IMR-90 (cell line): ENCODE data around the gene DDX24. TPM values are rescaled to one million over a fixed set of nuclear protein-coding genes. Genes with fewer than 3 reads are reported as not detected.

ENCODE experiments used
- ATAC-seq: fragments of 200-7000 bp; cut with Tn5 transposase; 2 replicates; pipeline ENCODE4 v1.9.1; 2020; ENCODE audit warnings: low read depth, mild to moderate bottlenecking, moderate library complexity
- BruUV-seq: library from RNA; stranded (reverse); fragments of 400-500 nt; replicated peaks from 2 replicates; lab custom pipeline; 2021; lab: Mats Ljungman, UMichigan
- CTCF ChIA-PET: fragments of 300-600 bp; formaldehyde crosslinking; extraction: SDS; loops from one replicate; lab custom pipeline; 2021; ENCODE audit warnings: antibody characterized with exemption; lab: Yijun Ruan, JAX
- POLR2A ChIA-PET: fragments of 300-600 bp; sonication (Branson Sonifier 250); formaldehyde crosslinking; loops from one replicate; lab custom pipeline; 2022; ENCODE audit warnings: antibody characterized with exemption; ENCODE audit not compliant: unreplicated experiment; lab: Charles Lee
- DNase-seq: peaks from one replicate; pipeline ENCODE4 v3.0.0; 2013
- H2AFZ ChIP-seq: replicated peaks from 2 replicates; pipeline ENCODE3; 2013; ENCODE audit warnings: low read length, mild to moderate bottlenecking; ENCODE audit not compliant: poor library complexity
- H2AK5ac ChIP-seq: 2 replicates; pipeline ENCODE4 v1.6.1; 2013; ENCODE audit warnings: low read depth, low read length, inconsistent platforms
- H2AK9ac ChIP-seq: replicated peaks from 2 replicates; pipeline ENCODE3; 2013; ENCODE audit warnings: mild to moderate bottlenecking, low read depth, low read length, moderate library complexity; ENCODE audit not compliant: poor library complexity
- H2BK120ac ChIP-seq: 2 replicates; pipeline ENCODE4 v1.6.1; 2013; ENCODE audit warnings: low read depth, low read length, inconsistent platforms
- H2BK15ac ChIP-seq: 3 replicates; pipeline ENCODE4 v1.6.1; 2013; ENCODE audit warnings: low read depth, low read length, inconsistent platforms
- H2BK20ac ChIP-seq: 2 replicates; pipeline ENCODE4 v1.6.1; 2013; ENCODE audit warnings: low read depth, mild to moderate bottlenecking, inconsistent platforms, low read length, moderate library complexity
- H2BK5ac ChIP-seq: 2 replicates; pipeline ENCODE4 v1.6.1; 2013; ENCODE audit warnings: mild to moderate bottlenecking, low read depth, low read length, inconsistent platforms; ENCODE audit not compliant: poor library complexity, severe bottlenecking
- H3K14ac ChIP-seq: replicated peaks from 2 replicates; pipeline ENCODE4 v1.6.1; 2013; ENCODE audit warnings: low read depth, low read length, inconsistent platforms
- H3K18ac ChIP-seq: 2 replicates; pipeline ENCODE4 v1.6.1; 2013; ENCODE audit warnings: low read depth, low read length, control low read depth
- H3K23ac ChIP-seq: 2 replicates; pipeline ENCODE4 v1.6.1; 2013; ENCODE audit warnings: low read depth, low read length, inconsistent platforms
- H3K27ac ChIP-seq: 2 replicates; pipeline ENCODE4 v1.5.1; 2013; ENCODE audit warnings: mild to moderate bottlenecking, control low read depth, low read length; ENCODE audit not compliant: insufficient read depth
- H3K27me3 ChIP-seq: 2 replicates; pipeline ENCODE4 v1.6.1; 2013; ENCODE audit warnings: low read length; ENCODE audit not compliant: control insufficient read depth, insufficient read depth
- H3K36me3 ChIP-seq: 2 replicates; pipeline ENCODE4 v1.6.1; 2013; ENCODE audit warnings: low read length, mixed read lengths; ENCODE audit not compliant: control insufficient read depth, insufficient read depth
- H3K4ac ChIP-seq: 2 replicates; pipeline ENCODE4 v1.6.1; 2013; ENCODE audit warnings: low read depth, low read length, inconsistent platforms
- H3K4me1 ChIP-seq: 2 replicates; pipeline ENCODE4 v1.6.1; 2013; ENCODE audit warnings: low read length, mixed read lengths; ENCODE audit not compliant: control insufficient read depth, insufficient read depth
- H3K4me2 ChIP-seq: 2 replicates; pipeline ENCODE4 v1.6.1; 2013; ENCODE audit warnings: low read depth, mild to moderate bottlenecking, control low read depth, low read length, moderate library complexity
- H3K4me3 ChIP-seq: 2 replicates; pipeline ENCODE4 v1.5.1; 2013; ENCODE audit warnings: low read depth, mild to moderate bottlenecking, control low read depth, low read length, moderate library complexity; ENCODE audit not compliant: insufficient read depth
- H3K56ac ChIP-seq: 2 replicates; pipeline ENCODE4 v1.6.1; 2013; ENCODE audit warnings: low read length, inconsistent platforms; ENCODE audit not compliant: insufficient read depth; ENCODE audit errors: extremely low read depth
- H3K79me1 ChIP-seq, 2 experiments: 2 replicates each; pipeline ENCODE4 v1.6.1; 2013; ENCODE audit warnings: low read length in 2 of 2, inconsistent platforms in 1 of 2, low read depth in 1 of 2
- H3K9ac ChIP-seq: 2 replicates; pipeline ENCODE4 v1.6.1; 2013; ENCODE audit warnings: low read depth, low read length, control low read depth
- H3K9me1 ChIP-seq: 2 replicates; pipeline ENCODE4 v1.6.1; 2013; ENCODE audit warnings: low read length, inconsistent platforms; ENCODE audit not compliant: insufficient read depth
- H3K9me3 ChIP-seq: 2 replicates; pipeline ENCODE4 v1.6.1; 2013; ENCODE audit warnings: low read length; ENCODE audit not compliant: control insufficient read depth, insufficient read depth
- H4K20me1 ChIP-seq: 2 replicates; pipeline ENCODE4 v1.6.1; 2013; ENCODE audit warnings: low read length, inconsistent platforms; ENCODE audit not compliant: insufficient read depth
- H4K5ac ChIP-seq: 2 replicates; pipeline ENCODE4 v1.6.1; 2013; ENCODE audit warnings: mild to moderate bottlenecking, low read depth, low read length, control low read depth
- H4K8ac ChIP-seq, 2 experiments: 2 replicates each; pipeline ENCODE4 v1.6.1; 2013; ENCODE audit warnings: low read depth in 2 of 2, low read length in 2 of 2, control low read depth in 1 of 2, inconsistent platforms in 1 of 2
- H4K91ac ChIP-seq: 2 replicates; pipeline ENCODE4 v1.6.1; 2013; ENCODE audit warnings: low read depth, low read length, inconsistent platforms; ENCODE audit not compliant: insufficient read depth
- CHD1 ChIP-seq: IDR thresholded peaks from 2 replicates; pipeline ENCODE4 v1.6.1; 2012; ENCODE audit warnings: low read depth, low read length, improper control_type of control experiment
- CTCF ChIP-seq: conservative IDR thresholded peaks from 2 replicates; pipeline ENCODE4 v1.5.1; 2012; ENCODE audit warnings: mild to moderate bottlenecking, low read depth, low read length, improper control_type of control experiment
- FOS ChIP-seq: fragments of 150-350 bp; IDR thresholded peaks from 2 replicates; pipeline ENCODE4 v1.6.1; 2016; ENCODE audit warnings: low read depth, low read length
- MAZ ChIP-seq: IDR thresholded peaks from 2 replicates; pipeline ENCODE4 v1.6.1; 2012; ENCODE audit warnings: low read depth, mild to moderate bottlenecking, low read length, improper control_type of control experiment, moderate library complexity, borderline replicate concordance
- POLR2A ChIP-seq: IDR thresholded peaks from 2 replicates; pipeline ENCODE4 v1.6.1; 2012; ENCODE audit warnings: mild to moderate bottlenecking, low read depth, low read length
- USF2 ChIP-seq: fragments of 150-350 bp; IDR thresholded peaks from 2 replicates; pipeline ENCODE4 v1.6.1; 2017; ENCODE audit warnings: mild to moderate bottlenecking, antibody characterized with exemption, low read length, low read depth
- WGBS, 2 experiments: methylation state at CpG; one replicate each; pipeline versions ENCODE4 v1.1.5 to v1.1.7; 2013; ENCODE audit warnings: missing lambda C conversion rate in 2 of 2; ENCODE audit not compliant: insufficient read length in 1 of 2; ENCODE audit errors: extremely low coverage in 2 of 2; 5-methylcytosine and 5-hydroxymethylcytosine counted together
- dilution Hi-C: fragments of 300-500 bp; cut with HindIII; formaldehyde crosslinking; loops from one replicate; pipeline ENCODE4 v1.14.3; 2018; ENCODE audit warnings: low sequenced_read_pairs; ENCODE audit not compliant: unreplicated experiment
- in situ Hi-C: fragments of 300-500 bp; cut with MboI; formaldehyde crosslinking; loops from 3 replicates; pipeline ENCODE4 v1.14.3; 2019; ENCODE audit warnings: low sequenced_read_pairs, inconsistent platforms, mixed read lengths
- intact Hi-C: fragments of 100-400 bp; cut with micrococcal nuclease; formaldehyde crosslinking; loops from 2 replicates; pipeline ENCODE4 v1.10.0; 2022
- polyA plus RNA-seq, 3 experiments: library from polyadenylated mRNA; depleted of rRNA; stranded (reverse); fragments of >200 nt; gene quantifications; 2 replicates each; pipeline ENCODE4 v1.2.3, GENCODE V29; 2012; ENCODE audit warnings: low replicate concordance in 1 of 3
- total RNA-seq: library from RNA; depleted of rRNA; stranded (reverse); fragments of >200 nt; gene quantifications from 2 replicates; pipeline ENCODE4 v1.2.3, GENCODE V29; 2012

Gene DDX24
- total and polyA plus RNA-seq, 2 of the 4 experiments (the other 2 are of a cell fraction): 134 to 155 TPM

GRCh38 chr14:94129758-94130414 lies 48.9 kb upstream of the DDX24 start (continued):
- TF ChIP-seq USF2: no peak

GRCh38 chr14:94129111-94129757 lies 48.2 kb upstream of the DDX24 start, which contains the start of gene IFI27L2:
Gene IFI27L2 (minus strand): TSS chr14:94129604. CDS start chr14:94129564, 40 bp downstream.
- POLR2A ChIA-PET: interaction anchor here (0.7 to 1.2 kb wide), 2 partner anchors 35 to 118 kb away, joined by 4 to 12 read pairs; no protein-coding TSS in a partner anchor
- peak within 1 kb of the TSS; percentile 71 for H2BK120ac ChIP-seq
- DNase-seq: peak; percentile 73
- H3K9me1 ChIP-seq: peaks cover 5% of the 10 kb centered on the region; the same call in 1 of the 2 replicates
- peak within 1 kb of the TSS; percentile 96 for H2AK9ac ChIP-seq
- H3K9me3 ChIP-seq: no peaks in the 10 kb centered on the region
- no peaks in the 10 kb centered on the region for H4K20me1 ChIP-seq
- peak within 1 kb of the TSS; percentile 80; the same call in 2 of the 3 replicates for H2BK15ac ChIP-seq
- H3K23ac ChIP-seq: peak within 1 kb of the TSS; percentile 82
- dilution Hi-C loops: no loop called here
- H3K4me2 ChIP-seq: peak within 1 kb of the TSS; percentile 97
- H4K5ac ChIP-seq: peak within 1 kb of the TSS; percentile 87
- intact Hi-C loops: loop anchor here (2.0 kb wide), 1 partner anchor 48 kb away; the partner anchor contains the start of genes DDX24 and IFI27L1
- H3K18ac ChIP-seq: peak within 1 kb of the TSS; percentile 88
- CTCF ChIA-PET: interaction anchor here (1.1 kb wide), 1 partner anchor 93 kb away, joined by 4 read pairs; no protein-coding TSS in a partner anchor
- BruUV-seq: no TSS peak
- H2AK5ac ChIP-seq: peak within 1 kb of the TSS; percentile 91
- TF ChIP-seq USF2 (no peak), POLR2A (no peak; the same call in 1 of the 2 replicates), MAZ (peak; percentile 77; the same call in 1 of the 2 replicates), CHD1 (no peak), CTCF (peak; percentile 21), FOS (no peak)
- WGBS, 2 experiments: no CpG with 5 or more reads among the region's 27 CpGs
- no peak within 1 kb of the TSS for H2BK20ac ChIP-seq
- H3K9ac ChIP-seq: peak within 1 kb of the TSS; percentile 94
- H3K36me3 ChIP-seq: peaks cover 12% of the 10 kb centered on the region
- H2AFZ ChIP-seq: peak within 1 kb of the TSS; percentile 97
- peak within 1 kb of the TSS; percentile 73 for H3K56ac ChIP-seq
- H3K27me3 ChIP-seq: no peaks in the 10 kb centered on the region
- ATAC-seq: peak; percentile 96
- peak within 1 kb of the TSS; percentile 92 for H3K4ac ChIP-seq
- peak within 1 kb of the TSS; percentile 92 for H3K4me3 ChIP-seq
- H4K8ac ChIP-seq: peak within 1 kb of the TSS; percentile 85 to 91
- peak within 1 kb of the TSS; percentile 84 for H4K91ac ChIP-seq
- in situ Hi-C loops: no loop called here
- peak within 1 kb of the TSS; percentile 91 for H3K14ac ChIP-seq
- H3K27ac ChIP-seq: peak within 1 kb of the TSS; percentile 91
- H3K4me1 ChIP-seq: peaks cover 5% of the 10 kb centered on the region
- peaks cover 0 to 14% of the 10 kb centered on the region in 2 experiments; a peak in 1 of 4 replicates for H3K79me1 ChIP-seq
- H2BK5ac ChIP-seq: peak within 1 kb of the TSS; percentile 91
